Stimulated activated naive CD4-positive, alpha-beta T cell (primary cell): ENCODE results near the gene MYOCD.

Experiments used
- DNase-seq, 6 experiments: peaks; one replicate each; lab custom pipeline; 2025; lab: John Stamatoyannopoulos, UW

MYOCD gene

DNA sequence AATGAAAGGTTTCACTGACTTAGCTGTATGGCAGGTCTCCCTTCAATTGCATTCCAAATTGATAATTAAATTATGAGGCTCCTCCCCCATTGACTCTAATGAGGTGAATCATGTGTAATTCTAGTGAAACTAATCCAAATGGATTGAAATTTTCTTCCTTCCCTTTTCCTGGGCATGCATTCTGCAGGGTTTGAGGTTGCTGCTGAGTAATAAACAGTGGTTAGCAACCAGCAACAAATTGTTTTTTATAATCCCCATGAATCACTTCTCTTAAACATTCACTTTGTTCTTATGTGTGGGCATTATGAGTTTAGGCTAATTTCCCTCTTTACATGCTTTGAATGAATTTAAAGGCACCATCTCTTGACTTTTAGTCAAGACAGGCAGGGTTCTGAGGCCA, 43.4 kb downstream of the MYOCD start:
- no peak for DNase-seq

DNA sequence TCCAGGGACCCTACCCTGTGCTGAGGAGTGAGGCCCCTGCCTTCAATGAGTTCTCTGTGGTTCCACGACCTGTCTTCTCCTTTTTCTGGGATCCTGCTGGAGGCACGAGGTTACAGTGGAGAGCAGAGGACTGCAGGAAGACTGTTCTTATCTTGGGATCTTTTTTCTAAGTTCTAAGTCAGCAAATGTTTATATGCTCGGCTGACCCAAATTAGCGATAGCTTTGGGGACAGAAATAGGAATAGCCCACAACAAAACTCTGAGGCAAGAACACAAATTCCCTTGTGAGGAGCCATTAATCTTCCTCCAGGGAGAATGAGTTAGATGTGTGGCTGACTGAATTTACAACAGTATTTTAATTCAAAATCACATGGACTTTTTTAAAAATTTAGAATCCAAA, 46.7 kb downstream of the MYOCD start:
- DNase-seq, result no peak

DNA sequence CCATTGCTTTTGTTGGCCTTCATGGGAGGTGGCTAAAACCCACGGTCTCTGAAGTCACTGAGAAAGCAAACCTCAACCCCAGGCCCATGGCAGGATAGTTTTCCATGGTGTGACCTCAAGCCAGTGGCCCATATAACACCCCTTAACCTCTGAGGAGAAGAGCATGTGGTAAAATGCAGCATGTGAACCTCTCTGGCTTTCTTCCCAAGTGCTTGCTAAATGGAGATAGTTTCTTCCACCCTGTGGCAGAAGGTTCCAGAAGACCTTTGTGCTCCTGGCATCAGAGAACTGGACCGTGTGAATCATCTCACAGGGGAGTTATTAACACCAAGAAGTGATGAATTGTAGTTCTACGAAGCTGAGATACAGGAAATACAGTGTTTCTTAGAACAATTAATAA, 47.3 kb downstream of the MYOCD start:
- DNase-seq, result no peak

DNA sequence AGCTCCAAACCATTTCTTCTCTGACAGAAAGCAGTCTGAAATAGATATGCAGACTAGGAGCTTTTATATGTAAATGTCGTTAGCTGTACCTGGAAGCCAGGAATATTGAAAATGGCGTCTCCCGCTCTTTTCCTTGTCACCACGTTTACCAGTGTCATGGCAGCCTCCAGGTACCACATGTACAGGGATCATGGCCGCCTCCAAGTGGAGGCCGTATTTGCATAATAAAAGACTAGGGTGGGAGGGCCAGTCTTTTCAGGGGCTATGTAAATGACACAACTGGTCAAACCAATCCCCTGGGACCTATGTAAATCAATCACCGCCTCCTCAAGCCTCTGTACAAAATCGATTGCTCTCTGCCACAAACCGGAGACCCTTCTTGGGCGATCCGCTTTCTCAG, 54.3 kb downstream of the MYOCD start:
- no peak for DNase-seq

DNA sequence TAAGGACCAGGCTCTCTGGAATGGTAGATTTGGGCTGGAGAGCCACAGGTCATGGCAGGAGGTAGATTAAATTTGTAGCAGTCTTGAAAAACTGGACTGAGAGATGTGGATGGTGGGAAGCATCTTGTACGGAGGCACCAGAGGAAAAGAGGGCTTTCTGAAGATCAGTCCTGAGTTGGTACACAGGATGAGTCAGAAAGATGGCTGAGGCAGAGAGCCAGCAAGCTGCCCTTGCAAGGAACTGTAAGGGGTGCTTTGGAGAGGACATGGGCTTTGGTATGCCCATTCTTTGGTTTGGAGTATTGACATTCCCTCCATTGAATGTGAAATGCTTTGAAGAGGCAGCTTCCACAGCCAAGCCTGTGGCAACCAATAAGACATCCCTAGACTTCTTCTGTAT, 55.9 kb downstream of the MYOCD start:
- DNase-seq, result no peak

DNA sequence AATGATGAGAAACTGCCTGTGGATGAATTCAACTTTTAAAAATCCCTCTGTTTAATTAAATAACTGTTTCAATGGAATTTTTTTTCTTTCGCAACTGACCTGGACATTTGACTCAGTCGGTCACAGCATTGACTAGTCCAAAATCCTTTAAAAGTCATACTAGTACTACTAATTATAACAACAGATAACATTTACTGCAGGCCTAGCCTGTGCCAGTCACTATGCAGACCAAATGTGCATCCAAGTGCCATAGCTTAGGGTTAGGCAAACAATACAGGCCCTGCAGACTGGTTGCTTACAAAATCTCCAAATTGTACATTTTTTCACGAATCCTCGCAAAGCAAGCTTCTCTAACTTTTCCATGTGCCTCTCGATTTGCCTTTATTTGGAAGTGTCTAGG, 56.6 kb downstream of the MYOCD start:
- no peak for DNase-seq

DNA sequence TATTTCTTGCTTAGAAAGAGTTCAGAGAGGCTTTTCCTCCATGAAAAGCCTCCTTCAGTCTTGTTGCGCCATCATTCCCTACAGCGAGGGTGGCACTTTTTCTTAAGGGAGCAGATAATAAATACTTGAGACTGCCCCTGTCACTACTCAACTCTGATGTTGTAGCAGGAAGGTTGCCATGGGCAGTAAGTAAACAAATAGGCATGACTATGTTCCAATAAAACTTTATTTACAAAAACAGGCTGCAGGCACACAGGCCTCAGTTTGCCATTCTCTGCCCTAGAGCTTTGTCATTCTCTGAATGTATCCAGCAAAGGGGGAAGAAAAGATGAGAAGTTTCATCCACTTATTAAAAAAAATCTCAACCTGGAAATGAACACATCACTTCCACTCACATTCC, 60.4 kb downstream of the MYOCD start:
- DNase-seq, result no peak

DNA sequence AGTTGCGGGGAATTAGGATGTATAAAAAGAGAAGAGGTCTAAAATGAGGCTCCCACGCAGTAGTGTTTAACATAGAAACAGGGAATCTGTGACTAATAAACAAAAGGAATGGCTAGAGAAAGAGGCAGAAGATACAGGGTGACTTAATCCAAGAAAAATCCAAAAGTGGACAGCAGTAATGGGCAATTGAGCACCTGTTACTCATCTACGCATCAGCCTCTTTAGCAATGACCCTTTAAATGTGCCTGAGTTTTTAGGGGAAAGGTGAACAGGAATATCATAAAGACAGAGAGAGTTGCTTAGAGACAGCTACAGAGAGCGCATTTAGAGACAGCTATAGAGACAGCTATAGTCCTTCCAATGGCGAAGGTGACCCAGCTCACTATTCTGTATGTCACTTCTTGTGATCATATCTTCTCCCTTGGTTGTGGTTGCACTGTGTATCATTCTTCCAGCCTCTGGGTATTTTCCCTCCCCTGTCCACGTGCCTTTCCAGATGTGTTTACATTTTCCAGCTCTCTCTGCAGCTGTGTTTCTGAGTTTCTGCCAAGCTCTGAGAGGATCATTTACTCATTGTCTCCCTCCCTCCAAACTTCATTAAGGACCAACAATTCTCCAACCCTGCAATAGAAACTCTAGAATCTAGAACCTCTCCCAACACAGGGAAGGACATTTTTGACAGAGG, 61.5 kb downstream of the MYOCD start:
- no peak for DNase-seq

DNA sequence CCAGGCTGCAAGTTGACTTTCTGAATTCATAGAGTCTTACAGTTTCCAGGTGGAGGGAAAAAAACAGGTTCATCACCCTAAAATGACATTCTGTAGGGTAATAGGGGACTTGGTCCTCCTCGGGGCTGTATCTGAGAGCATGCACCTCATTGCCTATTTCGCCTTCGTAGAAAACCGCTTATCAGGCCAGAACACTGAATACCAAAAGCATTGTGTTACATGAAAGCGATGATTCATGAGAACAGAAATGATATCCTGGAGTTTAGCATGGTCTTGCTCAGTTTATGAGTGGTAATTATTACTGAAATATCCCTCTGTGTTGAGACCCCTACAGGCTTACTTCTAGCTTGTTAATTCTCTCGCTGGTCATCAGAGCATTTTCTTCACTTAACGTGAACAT, 62.2 kb downstream of the MYOCD start:
- no peak for DNase-seq

DNA sequence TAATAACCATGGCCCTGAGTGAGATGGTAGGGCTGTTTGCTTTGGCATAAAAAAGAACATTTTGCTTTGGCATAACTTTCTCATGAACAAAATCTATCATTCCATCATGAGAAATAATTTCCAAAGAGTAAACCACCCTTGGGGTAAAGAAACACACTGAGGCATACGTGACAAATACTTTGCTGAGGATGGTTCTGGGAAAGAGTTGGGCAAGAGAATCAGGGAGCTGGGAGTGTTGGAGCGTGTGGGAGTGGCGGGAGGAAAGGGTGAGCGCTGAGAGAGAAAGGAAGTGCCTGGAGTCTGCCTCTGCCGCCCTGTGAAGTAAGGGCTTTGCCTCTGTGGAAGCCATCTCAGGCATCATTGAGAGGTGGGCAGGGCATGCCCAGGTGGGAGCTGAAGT, 63.4 kb downstream of the MYOCD start:
- no peak for DNase-seq

DNA sequence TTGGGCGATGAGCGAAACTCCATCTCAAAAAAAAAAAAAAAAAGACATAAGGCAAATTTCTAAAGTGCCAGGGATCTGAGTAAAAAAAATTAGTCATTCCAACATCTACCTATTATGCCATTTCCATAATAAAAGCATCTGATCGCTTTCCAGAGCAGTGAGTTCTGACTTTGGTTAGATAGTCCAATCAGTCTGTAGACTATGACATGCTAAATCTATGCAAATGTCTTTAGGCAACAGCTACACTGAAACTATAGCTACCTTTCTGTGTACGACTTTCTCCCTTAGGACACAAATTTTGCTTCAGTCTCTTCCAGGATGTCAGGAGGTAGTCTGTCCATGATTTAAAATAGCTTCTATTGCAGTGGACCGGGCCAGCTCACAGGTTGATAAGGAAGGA, 64.7 kb downstream of the MYOCD start:
- no peak for DNase-seq

DNA sequence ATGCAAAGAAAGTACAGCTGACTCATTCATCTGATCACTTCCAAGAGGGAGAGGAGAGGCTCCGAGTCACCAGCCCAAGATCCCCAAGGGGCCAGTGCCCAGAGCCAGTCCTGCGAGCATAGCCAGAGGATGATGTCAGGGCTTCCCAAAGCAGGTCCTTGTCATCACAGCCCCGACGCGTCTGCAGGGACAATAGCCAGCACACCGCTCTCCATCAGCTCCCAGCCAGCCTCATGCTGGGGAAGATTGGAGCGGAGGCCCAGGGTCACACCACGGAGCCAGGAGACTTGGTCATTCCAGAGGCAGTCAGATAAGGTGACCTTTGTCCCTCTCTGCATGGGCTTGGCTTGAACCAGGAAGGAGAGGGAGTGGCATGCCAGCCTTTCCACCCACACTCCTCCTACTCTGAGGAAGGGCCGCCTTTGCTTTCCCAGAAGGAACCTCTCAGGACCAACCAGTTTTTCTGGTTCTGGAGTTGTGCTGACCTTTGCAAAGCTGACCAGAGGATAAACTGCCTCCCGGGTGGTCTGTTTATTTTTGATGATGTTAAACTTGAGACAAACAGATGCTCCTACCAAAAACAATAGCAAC, 65.3 kb downstream of the MYOCD start:
- no peak for DNase-seq

DNA sequence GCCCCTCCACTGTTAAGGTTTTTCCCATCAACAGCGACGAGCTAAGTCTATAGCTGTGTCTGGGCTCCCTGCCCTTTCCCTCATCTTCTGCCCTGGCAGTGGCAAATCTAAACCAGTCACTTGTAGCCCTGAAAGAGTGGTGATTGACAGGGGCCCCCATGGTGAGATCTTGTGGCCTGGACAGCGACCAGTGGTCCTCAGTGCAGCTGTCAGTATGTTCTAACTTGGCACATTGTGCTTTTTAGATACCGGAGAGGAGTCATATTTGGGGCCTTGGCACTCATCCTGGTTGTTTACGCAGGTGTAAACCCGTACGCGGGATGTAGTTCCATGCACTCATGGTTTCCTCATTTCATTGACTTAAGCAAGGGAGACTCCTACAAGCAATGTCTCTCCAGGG, 66.1 kb downstream of the MYOCD start:
- no peak for DNase-seq

DNA sequence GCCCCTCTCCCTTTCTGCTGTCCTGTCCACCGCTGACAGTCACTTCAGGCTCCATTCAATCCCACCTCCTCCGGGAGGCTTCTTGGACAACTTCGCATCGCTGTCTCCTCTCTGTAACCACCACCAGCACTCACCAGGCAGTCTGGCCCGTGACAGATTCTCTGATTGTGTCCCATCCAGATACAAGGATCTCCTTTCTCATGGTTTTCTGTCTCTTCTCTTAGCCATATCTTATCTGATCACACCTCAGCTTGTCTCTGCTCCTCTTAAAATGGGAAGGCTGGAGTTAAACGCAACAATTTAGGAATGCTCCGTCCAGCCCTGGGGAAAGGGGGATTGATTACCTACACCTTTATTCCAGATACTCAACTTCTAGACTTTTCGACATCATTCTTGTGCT, 66.7 kb downstream of the MYOCD start:
- DNase-seq, result no peak

DNA sequence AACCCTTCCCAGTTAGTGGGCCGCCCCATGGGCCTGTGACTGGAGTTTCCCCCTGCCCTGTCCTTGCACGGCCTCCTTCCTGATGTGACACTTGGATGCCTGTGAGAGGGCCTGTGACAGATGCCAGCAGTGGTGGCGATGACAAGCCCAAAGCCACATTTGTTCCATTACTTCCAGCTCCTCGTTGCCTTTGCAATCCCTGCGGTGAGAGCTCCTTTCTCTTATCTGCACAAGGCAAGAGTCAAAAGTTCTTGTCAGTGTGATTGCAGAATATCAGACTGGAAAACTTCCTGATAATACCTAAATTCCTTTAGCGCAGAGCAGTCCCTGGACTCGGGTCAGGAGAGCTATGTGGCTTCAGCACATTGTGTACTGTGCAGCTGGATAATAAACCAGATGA, 69.2 kb downstream of the MYOCD start:
- DNase-seq, result no peak

DNA sequence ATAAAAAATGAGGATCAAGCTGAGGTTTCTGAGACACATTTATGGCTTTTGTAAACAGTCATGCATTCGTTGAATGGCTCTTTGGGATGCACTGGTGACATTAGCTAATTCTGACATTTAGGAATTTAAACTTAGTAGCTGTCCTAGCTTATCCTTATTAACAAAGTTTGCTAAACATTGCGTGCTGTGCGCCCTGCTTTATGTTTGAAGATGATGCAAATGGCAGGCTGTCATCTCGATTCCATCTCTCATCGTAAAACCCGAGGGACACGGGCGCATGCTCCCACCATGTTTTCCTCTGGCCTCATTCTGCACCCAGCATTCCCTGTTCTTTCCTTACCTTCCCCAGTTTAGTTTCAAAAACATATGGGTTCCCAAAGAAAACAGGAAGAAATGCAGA, 69.8 kb downstream of the MYOCD start:
- DNase-seq, result no peak

DNA sequence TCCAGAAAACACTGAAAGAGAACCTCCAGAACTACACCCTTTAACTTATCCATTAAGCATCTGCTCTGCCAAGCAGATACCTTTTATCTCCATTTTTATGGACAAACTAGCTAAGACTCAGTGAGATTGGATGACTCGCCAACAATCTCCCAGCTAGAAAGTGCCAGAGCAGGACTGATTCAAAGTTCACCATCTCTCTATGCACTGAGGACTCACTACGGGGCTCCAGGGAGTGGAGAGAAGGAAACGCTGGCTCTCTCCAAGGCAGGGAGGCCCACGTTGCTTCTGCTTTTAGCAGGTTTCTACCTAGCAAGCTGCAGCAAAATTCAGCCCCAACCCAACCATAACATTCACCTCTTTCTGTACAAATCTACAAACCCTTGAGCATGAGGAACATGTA, 70.8 kb downstream of the MYOCD start:
- DNase-seq, result no peak

DNA sequence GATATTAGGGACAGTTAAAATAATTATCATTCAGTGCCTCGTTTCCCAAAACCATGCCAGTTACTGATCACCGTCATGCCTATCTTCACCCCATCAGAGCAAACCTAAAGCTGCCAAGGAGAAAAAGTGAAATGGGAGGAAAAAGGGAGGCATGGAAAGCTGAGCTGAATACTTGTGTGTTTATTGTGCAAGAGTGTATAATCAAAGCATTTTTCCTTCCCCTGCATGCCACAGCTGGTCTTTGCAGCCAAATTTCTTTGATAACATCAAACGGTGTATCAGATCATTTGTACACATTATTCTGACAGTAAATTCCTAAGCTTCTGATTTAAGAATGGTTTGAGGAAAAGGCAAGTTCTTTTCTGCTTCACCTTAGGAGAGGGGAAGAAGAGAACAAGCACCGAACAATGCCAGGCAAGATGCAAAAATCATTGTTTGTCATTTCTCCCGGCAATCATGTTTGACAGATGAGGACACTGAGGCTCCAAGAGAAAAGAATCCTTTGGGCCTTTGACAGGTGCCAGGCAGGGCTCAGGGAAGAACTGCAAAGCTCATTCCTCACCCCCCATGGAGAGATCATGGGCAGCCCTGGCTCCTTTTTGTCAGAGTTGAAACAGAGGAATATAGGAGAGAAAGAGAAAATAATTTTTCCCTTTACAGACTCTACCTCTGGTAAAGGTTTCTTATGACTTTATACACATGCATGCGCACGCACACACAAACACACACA, 72.2 kb downstream of the MYOCD start:
- DNase-seq, result no peak

DNA sequence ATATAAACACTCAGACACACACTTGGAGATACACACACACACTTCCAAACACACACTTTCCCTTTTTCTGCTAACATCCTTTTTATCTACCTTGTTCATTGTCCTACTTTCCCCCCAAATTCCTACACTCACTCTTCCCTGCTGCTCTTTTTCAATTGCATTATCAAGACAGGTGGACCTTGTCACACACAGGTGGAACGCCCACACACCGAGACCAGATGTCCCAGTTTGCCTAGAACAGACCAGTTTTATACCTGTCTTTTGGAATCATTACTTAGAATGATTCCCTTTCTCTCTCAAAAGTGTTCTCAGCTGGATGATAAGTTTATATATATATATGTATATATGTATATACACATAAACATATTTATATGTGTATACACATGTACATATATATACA, 72.9 kb downstream of the MYOCD start:
- no peak for DNase-seq

DNA sequence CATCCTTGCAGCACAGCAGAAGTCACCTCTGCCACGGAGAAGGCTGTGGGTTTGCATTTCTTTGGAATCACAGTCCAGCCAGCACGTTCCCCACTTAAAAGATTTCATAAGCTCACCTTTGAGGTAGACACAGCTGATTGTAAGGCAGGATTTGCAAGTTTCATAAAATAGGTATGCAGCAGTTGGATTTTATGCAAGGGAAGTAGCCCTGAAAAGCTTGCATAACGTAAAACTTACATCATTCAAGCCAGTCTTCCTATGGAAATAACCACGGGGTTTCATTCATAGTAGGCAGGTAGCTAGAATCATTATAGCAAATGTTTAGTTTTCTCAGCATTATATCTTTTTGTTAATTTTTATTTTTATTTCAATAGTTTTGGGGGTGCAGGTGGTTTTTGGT, 73.8 kb downstream of the MYOCD start:
- no peak for DNase-seq

DNA sequence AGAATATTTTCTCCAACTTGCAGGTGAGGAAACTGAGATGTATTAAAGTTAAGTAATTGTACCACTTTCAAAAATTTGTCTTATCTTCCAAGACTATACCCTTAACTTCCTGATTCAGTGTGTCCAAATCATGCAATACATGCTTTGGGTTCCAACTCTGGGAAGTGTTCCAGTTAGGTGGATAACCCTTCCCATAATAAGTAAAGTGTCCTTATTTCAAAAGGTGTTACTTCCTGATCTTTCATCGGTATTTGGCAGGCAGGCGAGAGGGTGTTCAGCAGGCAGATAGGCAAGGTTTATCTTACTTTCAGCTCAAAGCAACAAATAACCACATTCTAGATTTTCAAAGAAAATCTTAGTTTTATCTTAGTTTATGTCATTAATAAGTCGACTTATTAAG, 77.4 kb downstream of the MYOCD start:
- DNase-seq, result no peak

DNA sequence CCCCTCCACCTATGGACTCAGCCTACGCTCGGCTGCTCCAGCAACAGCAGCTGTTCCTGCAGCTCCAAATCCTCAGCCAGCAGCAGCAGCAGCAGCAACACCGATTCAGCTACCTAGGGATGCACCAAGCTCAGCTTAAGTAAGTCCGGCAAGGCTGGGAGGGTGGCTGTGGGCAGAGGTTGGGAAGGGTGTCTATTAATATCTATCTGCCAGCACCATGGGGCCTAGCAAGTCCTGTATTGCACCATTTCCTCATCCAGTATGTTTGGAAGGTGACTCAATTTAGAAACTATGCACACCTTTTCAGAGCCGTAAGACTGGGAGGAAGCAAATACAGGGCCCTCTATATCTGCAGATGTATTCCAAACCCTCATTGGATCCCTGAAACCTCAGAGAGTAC, 78.6 kb downstream of the MYOCD start:
- DNase-seq, result no peak

DNA sequence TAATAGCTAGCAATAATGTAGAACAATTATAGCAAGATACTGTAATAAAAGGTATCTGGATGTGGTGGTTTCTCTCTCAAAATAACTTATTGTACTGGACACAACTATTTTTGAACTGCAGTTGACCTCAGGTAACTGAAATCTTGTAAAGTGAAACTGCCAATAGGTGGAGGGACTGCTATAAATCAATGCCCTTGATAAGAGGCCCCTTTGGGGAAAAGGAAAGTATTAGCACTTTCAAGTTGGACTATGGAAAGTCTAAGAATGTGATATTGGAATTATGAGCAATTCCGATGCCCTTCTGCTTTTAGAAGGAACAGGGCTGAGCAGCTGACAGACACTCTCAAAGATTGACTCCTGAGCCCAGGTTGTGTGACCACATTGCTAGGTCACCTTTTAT, 79.1 kb downstream of the MYOCD start:
- no peak for DNase-seq

DNA sequence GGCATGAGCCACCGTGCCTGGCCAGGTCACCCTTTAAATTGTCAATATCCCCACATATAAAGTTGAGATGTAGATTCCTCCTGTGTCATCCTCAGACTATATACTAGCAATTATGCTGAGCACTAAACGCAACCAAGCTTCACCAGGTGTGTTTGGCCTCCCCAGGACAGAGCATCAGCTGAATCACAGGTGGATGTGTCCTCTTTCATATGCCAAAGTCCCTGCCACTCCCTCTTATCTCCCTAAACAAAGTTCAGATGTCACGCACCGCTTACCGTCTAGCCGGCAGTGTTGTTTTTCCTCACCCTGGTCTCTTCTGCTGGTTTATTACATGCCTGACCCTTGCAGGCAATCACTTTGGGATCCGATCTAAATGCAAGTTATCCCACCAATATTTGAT, 79.8 kb downstream of the MYOCD start:
- DNase-seq, result no peak
